Smooth muscle cell (in vitro differentiated cells): ENCODE measurements around the gene PHLDA2. TPM values are rescaled to one million over a fixed set of nuclear protein-coding genes. Genes with fewer than 3 reads are reported as not detected.

ENCODE experiments used
- DNase-seq: peaks from one replicate; lab custom pipeline; 2025; ENCODE audit not compliant: unreplicated experiment; lab: John Stamatoyannopoulos, UW
- H2AFZ ChIP-seq: fragments of 200-600 bp; sonication (generic); 2 replicates; pipeline ENCODE4 v1.6.0; 2016; ENCODE audit warnings: antibody characterized with exemption, low read depth, mild to moderate bottlenecking
- H3F3A ChIP-seq: fragments of 200-600 bp; sonication (generic); 2 replicates; pipeline ENCODE4 v1.6.0; 2017; ENCODE audit warnings: antibody characterized with exemption, low read depth
- H3K27ac ChIP-seq: fragments of 200-600 bp; sonication (generic); 2 replicates; pipeline ENCODE4 v1.5.1; 2016; ENCODE audit warnings: low read depth, mild to moderate bottlenecking
- H3K27me3 ChIP-seq: fragments of 200-600 bp; sonication (generic); 2 replicates; pipeline ENCODE4 v1.6.1; 2016; ENCODE audit warnings: low read depth, mild to moderate bottlenecking
- H3K36me3 ChIP-seq: fragments of 200-600 bp; sonication (generic); 2 replicates; pipeline ENCODE4 v1.5.1; 2016; ENCODE audit warnings: low read depth
- H3K4me1 ChIP-seq: fragments of 200-600 bp; sonication (generic); 2 replicates; pipeline ENCODE4 v1.5.1; 2016; ENCODE audit warnings: low read depth
- H3K4me2 ChIP-seq: fragments of 200-600 bp; sonication (generic); 2 replicates; pipeline ENCODE4 v1.6.0; 2016; ENCODE audit warnings: mild to moderate bottlenecking
- H3K4me3 ChIP-seq: fragments of 200-600 bp; sonication (generic); 2 replicates; pipeline ENCODE4 v1.5.1; 2016; ENCODE audit warnings: mild to moderate bottlenecking
- H3K79me2 ChIP-seq: fragments of 200-600 bp; sonication (generic); 2 replicates; pipeline ENCODE4 v1.6.0; 2016; ENCODE audit warnings: low read depth, mild to moderate bottlenecking
- H3K9ac ChIP-seq: fragments of 200-600 bp; sonication (generic); 2 replicates; pipeline ENCODE4 v1.6.0; 2016; ENCODE audit warnings: low read depth
- H3K9me3 ChIP-seq: fragments of 200-600 bp; sonication (generic); replicated peaks from 2 replicates; pipeline ENCODE4 v1.5.1; 2016; ENCODE audit warnings: low read depth
- H4K20me1 ChIP-seq: fragments of 200-600 bp; sonication (generic); 2 replicates; pipeline ENCODE4 v1.6.0; 2016; ENCODE audit warnings: low read depth
- WGBS: methylation state at CpG from one replicate; pipeline ENCODE4 v1.1.7; 2016; ENCODE audit warnings: low lambda C conversion rate; 5-methylcytosine and 5-hydroxymethylcytosine counted together
- polyA plus RNA-seq: library from polyadenylated mRNA; unstranded; fragments of >200 nt; fragmentation: Nextera tagmentation; extraction: Ambion mirVana; gene quantifications from 2 replicates; pipeline ENCODE4 v1.2.1, GENCODE V29; 2016
- total RNA-seq: library from RNA; depleted of rRNA; stranded (reverse); fragments of >200 nt; gene quantifications from 2 replicates; pipeline ENCODE4 v1.2.3, GENCODE V29; 2014
- TF ChIP-seq, protein P1 (sequence below): fragments of 200-600 bp; sonication (generic); IDR thresholded peaks from 2 replicates; pipeline ENCODE4 v1.5.1; 2017; ENCODE audit warnings: borderline replicate concordance, mild to moderate bottlenecking, antibody characterized with exemption; ENCODE audit not compliant: insufficient read depth, poor library complexity, severe bottlenecking

PHLDA2 gene
- total and polyA plus RNA-seq, 2 experiments from 2014 or later: 11.0 to 89.3 TPM

DNA sequence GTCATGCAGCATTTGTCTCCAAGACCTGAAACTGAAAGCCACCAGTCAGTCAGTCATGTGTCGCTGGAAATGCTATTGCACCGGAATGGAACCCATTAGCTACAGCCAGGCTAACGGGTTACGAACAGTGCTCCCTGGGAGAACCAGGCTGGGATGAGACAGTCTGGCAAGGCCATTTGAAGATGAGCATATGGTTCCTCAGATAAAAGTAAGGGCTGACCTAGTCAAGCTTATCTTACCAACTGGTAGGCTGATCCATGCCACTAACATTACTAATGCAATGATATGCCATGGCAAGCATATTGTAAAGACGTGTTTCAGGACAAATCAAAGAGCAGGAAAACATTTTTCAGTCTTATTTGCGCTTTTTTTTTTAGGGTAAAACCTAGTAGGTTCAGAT, 34.5 kb upstream of the PHLDA2 start:
- H3K4me2 ChIP-seq: no peak overlapping the region
- no peaks in the 10 kb centered on the region for H3K4me1 ChIP-seq
- H4K20me1 ChIP-seq: peaks cover 97% of the 10 kb centered on the region
- no peaks in the 10 kb centered on the region for H3F3A ChIP-seq
- no peak for DNase-seq
- no peak overlapping the region for H3K27ac ChIP-seq
- no peaks in the 10 kb centered on the region for H3K27me3 ChIP-seq
- H3K9me3 ChIP-seq: no peaks in the 10 kb centered on the region
- no peak overlapping the region for H2AFZ ChIP-seq
- H3K79me2 ChIP-seq: peaks cover 47% of the 10 kb centered on the region
- H3K4me3 ChIP-seq: no peak overlapping the region
- TF ChIP-seq, protein P1, sequence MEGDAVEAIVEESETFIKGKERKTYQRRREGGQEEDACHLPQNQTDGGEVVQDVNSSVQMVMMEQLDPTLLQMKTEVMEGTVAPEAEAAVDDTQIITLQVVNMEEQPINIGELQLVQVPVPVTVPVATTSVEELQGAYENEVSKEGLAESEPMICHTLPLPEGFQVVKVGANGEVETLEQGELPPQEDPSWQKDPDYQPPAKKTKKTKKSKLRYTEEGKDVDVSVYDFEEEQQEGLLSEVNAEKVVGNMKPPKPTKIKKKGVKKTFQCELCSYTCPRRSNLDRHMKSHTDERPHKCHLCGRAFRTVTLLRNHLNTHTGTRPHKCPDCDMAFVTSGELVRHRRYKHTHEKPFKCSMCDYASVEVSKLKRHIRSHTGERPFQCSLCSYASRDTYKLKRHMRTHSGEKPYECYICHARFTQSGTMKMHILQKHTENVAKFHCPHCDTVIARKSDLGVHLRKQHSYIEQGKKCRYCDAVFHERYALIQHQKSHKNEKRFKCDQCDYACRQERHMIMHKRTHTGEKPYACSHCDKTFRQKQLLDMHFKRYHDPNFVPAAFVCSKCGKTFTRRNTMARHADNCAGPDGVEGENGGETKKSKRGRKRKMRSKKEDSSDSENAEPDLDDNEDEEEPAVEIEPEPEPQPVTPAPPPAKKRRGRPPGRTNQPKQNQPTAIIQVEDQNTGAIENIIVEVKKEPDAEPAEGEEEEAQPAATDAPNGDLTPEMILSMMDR: no peak
- H3K36me3 ChIP-seq: peaks cover 12% of the 10 kb centered on the region
- 98% methylated on average over 6 of the region's 6 CpGs for WGBS
- no peak overlapping the region for H3K9ac ChIP-seq

DNA sequence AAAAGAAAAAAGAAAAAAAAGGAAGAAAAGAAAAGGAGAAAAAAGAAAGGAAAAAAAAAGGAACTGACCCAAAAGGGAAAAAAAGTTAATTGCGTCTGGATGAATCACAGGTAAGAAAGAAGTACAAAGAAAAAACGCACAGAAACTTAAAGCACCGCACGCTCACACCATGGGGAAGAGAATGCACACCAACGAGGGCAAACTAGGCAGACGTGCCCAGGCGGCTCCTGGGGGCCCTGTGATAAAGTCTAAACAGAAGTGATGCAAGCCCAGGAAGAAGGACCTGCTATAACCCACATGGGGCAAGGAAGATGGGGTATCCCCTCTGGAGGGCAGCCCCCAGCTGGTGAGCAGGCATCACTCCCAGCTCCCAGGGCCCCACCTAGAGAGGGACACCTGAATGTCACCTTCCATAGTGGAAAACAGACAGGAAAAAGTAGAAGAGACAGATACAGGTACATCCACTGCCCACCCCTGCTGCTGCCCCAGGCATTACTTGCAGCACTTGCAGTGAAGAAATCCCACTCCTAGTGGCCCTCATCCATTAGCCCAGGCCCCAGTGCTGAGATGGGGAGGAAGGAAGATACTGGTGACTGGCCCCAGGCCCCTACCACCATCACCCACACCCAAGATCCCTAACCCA, 34.0 kb upstream of the PHLDA2 start:
- no peak overlapping the region for H2AFZ ChIP-seq
- peaks cover 44% of the 10 kb centered on the region for H3K79me2 ChIP-seq
- H3F3A ChIP-seq: no peaks in the 10 kb centered on the region
- peaks cover 98% of the 10 kb centered on the region for H4K20me1 ChIP-seq
- H3K27me3 ChIP-seq: no peaks in the 10 kb centered on the region
- no peak overlapping the region for H3K9ac ChIP-seq
- 87% methylated on average over 7 of the region's 7 CpGs for WGBS
- H3K4me1 ChIP-seq: no peaks in the 10 kb centered on the region
- H3K27ac ChIP-seq: no peak overlapping the region
- H3K36me3 ChIP-seq: peaks cover 12% of the 10 kb centered on the region
- H3K9me3 ChIP-seq: no peaks in the 10 kb centered on the region
- no peak for DNase-seq
- no peak overlapping the region for H3K4me2 ChIP-seq
- H3K4me3 ChIP-seq: no peak overlapping the region
- TF ChIP-seq, protein P1: no peak

DNA sequence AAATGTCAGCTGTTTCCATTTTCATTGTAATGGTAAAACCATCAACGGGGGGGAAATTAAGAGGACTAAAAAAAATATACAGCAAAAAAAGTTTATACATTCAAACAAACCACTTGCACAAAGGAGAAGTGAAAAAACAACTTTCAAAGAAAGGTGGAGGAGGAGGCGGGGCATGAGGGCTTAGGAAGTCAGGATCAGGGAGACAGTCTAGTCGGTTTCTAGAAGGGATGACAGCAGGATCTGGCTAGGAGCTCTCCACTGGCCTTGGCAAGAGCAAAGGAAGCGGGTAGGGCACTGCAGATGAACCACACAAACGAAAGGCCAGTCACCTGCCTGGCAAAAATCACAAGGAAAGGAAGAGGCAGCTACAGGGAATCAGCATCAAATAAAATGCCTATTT, 31.9 kb upstream of the PHLDA2 start:
- H3K79me2 ChIP-seq: peaks cover 27% of the 10 kb centered on the region
- H3K36me3 ChIP-seq: peaks cover 13% of the 10 kb centered on the region
- H4K20me1 ChIP-seq: peaks cover 93% of the 10 kb centered on the region
- TF ChIP-seq, protein P1: no peak
- no peaks in the 10 kb centered on the region for H3K9me3 ChIP-seq
- DNase-seq: no peak
- no peak overlapping the region for H3K9ac ChIP-seq
- no peak overlapping the region for H3K4me2 ChIP-seq
- peaks cover 6% of the 10 kb centered on the region for H3F3A ChIP-seq
- WGBS: 84% methylated on average over 5 of the region's 5 CpGs
- H3K27ac ChIP-seq: no peak overlapping the region
- H3K27me3 ChIP-seq: no peaks in the 10 kb centered on the region
- H3K4me1 ChIP-seq: peaks cover 9% of the 10 kb centered on the region
- no peak overlapping the region for H2AFZ ChIP-seq
- H3K4me3 ChIP-seq: no peak overlapping the region

DNA sequence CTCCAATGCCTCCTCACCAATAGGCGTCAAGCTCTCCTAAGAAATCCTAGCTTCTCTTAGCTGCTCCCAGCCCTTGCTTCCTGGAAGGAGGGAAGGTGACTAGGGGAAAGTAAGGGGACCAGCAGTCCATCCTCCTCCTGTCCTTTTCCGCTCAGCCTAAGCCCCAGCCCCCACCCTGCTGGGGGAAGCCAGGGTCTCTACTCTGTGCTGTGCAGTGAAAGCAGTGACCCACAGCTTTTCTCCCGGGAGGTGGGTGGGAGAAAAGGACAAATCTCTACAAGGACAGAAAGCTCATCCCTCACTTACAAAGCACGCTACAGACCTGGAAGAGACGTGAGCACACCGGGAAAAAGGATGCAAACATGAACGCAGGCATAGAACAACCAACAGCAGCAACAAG, 30.9 kb upstream of the PHLDA2 start:
- Histone ChIP-seq H2AFZ (no peak overlapping the region), H3K4me3 (no peak overlapping the region), H3K4me1 (peaks cover 9% of the 10 kb centered on the region), H3K27ac (no peak overlapping the region), H3K36me3 (peaks cover 13% of the 10 kb centered on the region), H3K27me3 (no peaks in the 10 kb centered on the region), H3K4me2 (no peak overlapping the region), H4K20me1 (peaks cover 90% of the 10 kb centered on the region), H3K9ac (no peak overlapping the region), H3K79me2 (peaks cover 27% of the 10 kb centered on the region), H3K9me3 (no peaks in the 10 kb centered on the region), H3F3A (peaks cover 6% of the 10 kb centered on the region)
- WGBS: 94% methylated on average over 7 of the region's 7 CpGs
- TF ChIP-seq, protein P1: no peak
- DNase-seq: no peak
